IPS DF 4.7 (cell line): Measurements from ENCODE around the gene TMEM138.

ENCODE experiments used
- DNase-seq: peaks from one replicate; pipeline ENCODE4 v3.0.0-alpha.2; 2013; ENCODE audit warnings: low spot score; ENCODE audit errors: extremely low read depth

TMEM138 gene

DNA sequence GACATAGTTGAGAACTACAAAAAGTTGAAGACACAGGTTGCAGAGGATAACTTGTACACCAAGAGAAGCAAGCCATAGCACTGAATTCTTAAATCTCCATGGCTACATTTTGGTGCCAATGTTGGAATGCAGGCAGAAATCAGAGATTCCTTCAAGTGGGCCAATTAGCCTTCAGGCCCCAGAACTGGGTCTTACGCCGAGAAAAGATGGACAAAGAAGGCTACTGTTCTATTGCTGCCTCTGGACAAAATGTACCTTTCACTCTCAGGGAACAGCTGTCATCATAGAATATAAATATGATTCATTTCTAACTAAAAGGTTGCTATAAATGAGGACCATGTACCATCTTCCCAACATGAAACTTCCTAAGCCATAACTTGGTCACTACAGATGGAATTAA is 43.9 kb downstream of the TMEM138 start:
- DNase-seq, result no peak

DNA sequence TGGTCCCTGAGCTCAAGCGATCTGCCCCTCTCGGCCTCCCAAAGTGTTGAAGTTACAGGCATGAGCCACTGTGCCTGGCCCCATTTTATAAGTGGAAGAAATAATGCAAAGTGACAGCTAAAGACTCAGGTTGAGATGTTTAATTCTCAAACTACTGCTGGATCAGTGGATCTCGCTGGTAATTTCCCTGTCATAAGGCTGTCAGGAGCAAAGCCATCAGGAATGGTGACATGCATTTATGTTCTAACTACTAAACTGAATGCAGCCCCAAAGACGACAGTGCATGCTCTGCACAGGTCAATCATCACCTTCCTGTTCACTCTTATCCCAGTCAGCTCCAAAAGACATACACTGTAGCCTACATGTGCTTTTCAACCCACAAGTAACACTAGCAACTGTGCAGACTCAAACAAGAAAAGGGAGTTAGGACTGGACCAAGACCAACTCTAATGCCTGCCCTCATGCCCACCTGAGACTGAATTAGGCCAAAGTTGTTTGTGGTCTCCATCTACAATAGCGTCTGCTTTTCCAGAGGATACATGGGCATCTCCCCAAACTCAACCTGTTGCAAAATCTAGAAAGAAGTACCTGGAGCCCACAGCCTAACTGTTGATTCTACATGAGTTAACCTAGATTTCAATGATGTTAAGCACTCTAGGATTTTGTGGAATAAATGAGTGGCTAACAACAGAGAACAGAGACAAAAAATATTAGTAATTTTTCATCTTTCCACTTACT is 45.0 kb downstream of the TMEM138 start:
- DNase-seq, result no peak

DNA sequence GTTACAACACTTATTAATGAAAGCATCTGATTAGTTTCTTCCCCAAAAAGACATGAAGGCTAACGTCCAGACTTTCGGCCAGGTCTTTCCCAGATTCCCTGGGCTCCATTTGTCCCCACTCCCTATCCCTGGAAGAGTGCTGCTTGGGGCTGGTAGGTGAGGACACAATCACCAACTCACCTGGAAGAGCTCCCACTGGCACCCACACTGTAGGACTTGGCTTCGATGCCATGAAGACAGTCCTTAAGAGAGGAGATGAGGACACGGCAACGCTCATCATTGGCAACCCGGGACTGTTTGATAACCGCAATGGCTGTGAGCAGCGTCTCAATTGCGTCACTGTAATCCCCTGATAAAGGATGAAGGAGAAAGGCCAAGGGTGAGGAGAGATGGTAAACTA is 49.4 kb downstream of the TMEM138 start:
- DNase-seq, result no peak

DNA sequence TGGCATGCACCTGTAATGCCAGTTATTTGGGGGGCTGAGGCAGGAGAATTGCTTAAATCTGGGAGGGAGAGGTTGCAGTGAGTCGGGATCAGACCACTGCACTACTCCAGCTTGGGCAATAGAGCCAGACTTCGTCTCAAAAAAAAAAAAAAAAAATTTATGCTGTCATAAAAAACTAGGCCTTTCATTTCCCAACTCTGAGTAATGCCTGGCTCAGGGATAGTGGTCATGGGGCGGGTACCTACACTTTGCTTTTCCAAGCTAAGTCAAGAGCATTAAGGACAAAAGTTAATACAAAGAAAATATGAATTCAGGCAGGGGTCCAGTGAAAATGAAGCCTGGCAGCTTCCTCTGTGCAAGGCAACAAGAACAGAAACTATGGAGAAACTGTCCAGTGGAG is 51.3 kb downstream of the TMEM138 start:
- no peak for DNase-seq

DNA sequence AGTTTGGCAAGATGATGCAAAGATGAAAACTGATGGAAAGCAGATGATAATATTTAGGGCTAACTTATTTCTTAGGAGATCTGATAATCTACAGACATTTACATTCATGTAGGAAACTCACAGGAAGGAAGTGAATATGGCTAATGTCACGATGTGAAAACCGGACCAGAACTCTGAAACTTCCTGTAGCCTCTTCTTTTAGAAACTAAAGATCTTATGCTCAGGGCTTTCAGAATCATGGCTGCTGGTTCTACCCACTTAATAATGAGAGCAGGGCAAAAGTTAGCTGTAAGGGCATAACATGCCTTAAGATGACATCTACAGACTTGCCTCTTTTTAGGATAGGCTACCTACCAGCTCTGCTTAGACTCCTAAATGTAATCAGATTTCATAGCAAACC is 52.4 kb downstream of the TMEM138 start:
- no peak for DNase-seq

DNA sequence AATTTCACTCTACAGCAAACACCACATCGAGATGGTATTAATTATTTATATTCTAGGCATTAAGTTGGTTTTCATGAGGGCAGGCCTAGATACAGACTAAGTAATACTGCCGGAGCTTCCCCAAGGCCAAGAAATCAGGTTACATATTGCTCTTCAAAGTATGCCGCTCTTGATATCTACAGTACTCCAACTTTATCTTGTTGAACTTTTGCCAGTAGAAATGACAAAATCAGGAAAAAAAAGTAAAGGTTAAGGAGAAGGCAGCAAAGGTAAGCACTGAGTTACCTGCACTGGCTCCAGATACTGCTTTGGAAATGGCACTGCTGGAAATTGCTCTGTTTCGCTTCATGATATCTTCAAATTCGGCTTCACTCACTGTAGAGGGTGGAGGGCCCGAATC is 53.2 kb downstream of the TMEM138 start:
- DNase-seq, result no peak

DNA sequence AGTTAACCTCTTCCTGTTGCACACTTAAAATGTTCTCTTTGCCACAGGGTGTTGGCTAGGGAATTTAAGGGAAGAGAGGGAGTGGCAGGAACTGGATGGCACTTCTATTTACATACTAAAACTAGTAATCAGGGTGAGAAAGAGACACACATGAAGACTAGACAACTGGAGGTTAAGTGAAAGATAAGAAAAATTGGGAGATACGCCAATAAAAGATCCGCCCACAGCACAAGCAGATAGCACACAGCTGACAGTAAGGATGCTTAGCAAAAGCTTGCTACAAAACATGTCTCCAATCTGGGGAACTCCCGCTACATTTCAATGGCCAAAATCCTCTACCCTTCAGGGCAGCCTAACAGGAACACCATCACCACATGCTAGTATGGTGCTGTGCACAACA is 54.8 kb downstream of the TMEM138 start:
- DNase-seq, result no peak

DNA sequence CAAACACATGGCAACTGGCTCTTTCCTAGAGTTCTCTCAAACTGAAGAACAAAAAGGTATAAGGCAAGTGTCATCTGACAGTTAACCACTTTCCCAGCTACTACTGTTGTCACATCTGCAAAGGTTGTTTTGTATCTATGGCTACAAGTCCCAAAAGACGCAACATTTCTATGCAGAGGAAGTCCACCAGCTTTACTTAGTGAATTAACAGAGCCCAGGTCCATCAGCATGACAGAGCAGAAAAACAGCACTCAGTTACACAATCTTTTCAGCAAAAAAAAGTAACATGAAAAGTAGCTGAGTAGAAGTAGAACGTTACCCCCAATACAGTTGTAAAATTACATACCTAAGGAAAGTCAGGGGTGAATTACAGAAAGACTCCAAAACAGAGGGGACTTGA is 55.5 kb downstream of the TMEM138 start:
- no peak for DNase-seq

DNA sequence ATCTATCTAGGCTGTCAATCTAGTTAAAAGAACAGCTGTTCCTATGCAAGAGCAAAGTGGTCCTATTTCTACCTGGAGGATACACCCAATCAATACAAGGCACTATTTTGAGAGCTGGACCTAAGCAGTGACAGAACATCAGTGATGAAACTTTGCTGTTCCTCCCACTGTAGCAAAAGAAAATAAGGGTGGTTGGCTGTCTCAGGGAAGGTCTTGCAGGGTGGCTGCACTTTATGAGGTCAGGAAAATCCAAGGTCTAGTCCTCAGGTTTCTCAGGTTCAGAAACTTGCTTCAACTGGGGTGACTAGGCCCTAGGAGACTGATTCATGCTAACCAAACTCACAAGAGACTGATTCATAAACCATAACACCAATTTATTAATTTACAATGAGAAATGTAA is 56.0 kb downstream of the TMEM138 start:
- no peak for DNase-seq
